HUES64 (cell line): Measurements from ENCODE around the gene FGF11.

Experiments used
- H3K27ac ChIP-seq: 2 replicates; pipeline ENCODE4 v1.7.0; 2013; ENCODE audit warnings: low read depth, low read length, inconsistent platforms
- H3K27me3 ChIP-seq: 2 replicates; pipeline ENCODE4 v1.6.1; 2013; ENCODE audit warnings: mild to moderate bottlenecking, low read length; ENCODE audit not compliant: insufficient read depth
- H3K36me3 ChIP-seq: 2 replicates; pipeline ENCODE4 v1.6.1; 2013; ENCODE audit warnings: mild to moderate bottlenecking, low read length; ENCODE audit not compliant: insufficient read depth
- H3K4me1 ChIP-seq: 2 replicates; pipeline ENCODE4 v1.6.1; 2013; ENCODE audit warnings: mild to moderate bottlenecking, low read length, moderate library complexity; ENCODE audit not compliant: insufficient read depth
- H3K4me3 ChIP-seq: 2 replicates; pipeline ENCODE4 v1.5.1; 2013; ENCODE audit warnings: mild to moderate bottlenecking, low read length, moderate library complexity
- H3K9ac ChIP-seq: 2 replicates; pipeline ENCODE4 v1.6.1; 2013; ENCODE audit warnings: mild to moderate bottlenecking, low read depth, low read length
- H3K9me3 ChIP-seq: 2 replicates; pipeline ENCODE4 v1.6.1; 2013; ENCODE audit warnings: low read depth, low read length; ENCODE audit not compliant: insufficient read depth
- WGBS: fragments of 150-250, 120-280 bp; methylation state at CpG from one replicate; pipeline ENCODE4 v1.1.7; 2013; ENCODE audit warnings: missing lambda C conversion rate; 5-methylcytosine and 5-hydroxymethylcytosine counted together

FGF11 gene

GRCh38 chr17:7410634-7411426 lies 28.5 kb upstream of the FGF11 start:
- Histone ChIP-seq H3K4me3 (no peak overlapping the region), H3K9ac (no peak overlapping the region), H3K27me3 (no peaks in the 10 kb centered on the region), H3K36me3 (peaks cover 37% of the 10 kb centered on the region), H3K9me3 (no peaks in the 10 kb centered on the region), H3K4me1 (peaks cover 10% of the 10 kb centered on the region), H3K27ac (no peak overlapping the region)
- 95% methylated on average over 25 of the region's 25 CpGs for WGBS

- Histone ChIP-seq H3K9ac (no peak overlapping the region), H3K36me3 (peaks cover 38% of the 10 kb centered on the region), H3K4me3 (no peak overlapping the region), H3K4me1 (peaks cover 10% of the 10 kb centered on the region), H3K27me3 (no peaks in the 10 kb centered on the region), H3K27ac (no peak overlapping the region), H3K9me3 (no peaks in the 10 kb centered on the region)
- 88% methylated on average over 8 of the region's 8 CpGs for WGBS
Measured at GRCh38 chr17:7411427-7411750, 27.9 kb upstream of the FGF11 start.

- Histone ChIP-seq H3K4me3 (no peak overlapping the region), H3K9ac (no peak overlapping the region), H3K27ac (no peak overlapping the region), H3K4me1 (peaks cover 6% of the 10 kb centered on the region; the same call in 1 of the 2 replicates), H3K36me3 (peaks cover 46% of the 10 kb centered on the region), H3K27me3 (no peaks in the 10 kb centered on the region), H3K9me3 (no peaks in the 10 kb centered on the region)
- 91% methylated on average over 6 of the region's 6 CpGs for WGBS
Measured at GRCh38 chr17:7413346-7413985, 25.8 kb upstream of the FGF11 start.

GRCh38 chr17:7414837-7415236 lies 24.5 kb upstream of the FGF11 start:
- no peaks in the 10 kb centered on the region for H3K9me3 ChIP-seq
- no peak overlapping the region for H3K4me3 ChIP-seq
- no peak overlapping the region for H3K27ac ChIP-seq
- H3K4me1 ChIP-seq: peaks cover 6% of the 10 kb centered on the region; the same call in 1 of the 2 replicates
- no peak overlapping the region for H3K9ac ChIP-seq
- WGBS: 88% methylated on average over 14 of the region's 14 CpGs
- peaks cover 33% of the 10 kb centered on the region for H3K36me3 ChIP-seq
- no peaks in the 10 kb centered on the region for H3K27me3 ChIP-seq

GRCh38 chr17:7415784-7416183 lies 23.5 kb upstream of the FGF11 start:
- Histone ChIP-seq H3K9me3 (no peaks in the 10 kb centered on the region), H3K27me3 (no peaks in the 10 kb centered on the region), H3K9ac (no peak overlapping the region), H3K36me3 (peaks cover 23% of the 10 kb centered on the region), H3K4me1 (peaks cover 6% of the 10 kb centered on the region; the same call in 1 of the 2 replicates), H3K4me3 (no peak overlapping the region), H3K27ac (no peak overlapping the region)
- WGBS: 94% methylated on average over 23 of the region's 23 CpGs

GRCh38 chr17:7416323-7416722 lies 23.0 kb upstream of the FGF11 start:
- H3K9me3 ChIP-seq: no peaks in the 10 kb centered on the region
- no peak overlapping the region for H3K9ac ChIP-seq
- no peak overlapping the region for H3K27ac ChIP-seq
- H3K4me1 ChIP-seq: peaks cover 6% of the 10 kb centered on the region; the same call in 1 of the 2 replicates
- peaks cover 22% of the 10 kb centered on the region for H3K36me3 ChIP-seq
- no peak overlapping the region for H3K4me3 ChIP-seq
- WGBS: 89% methylated on average over 5 of the region's 6 CpGs
- no peaks in the 10 kb centered on the region for H3K27me3 ChIP-seq

- WGBS: 93% methylated on average over 54 of the region's 54 CpGs
Measured at GRCh38 chr17:7417056-7417655, 22.2 kb upstream of the FGF11 start.

GRCh38 chr17:7418472-7419152 lies 20.7 kb upstream of the FGF11 start:
- H3K27me3 ChIP-seq: no peaks in the 10 kb centered on the region
- H3K4me3 ChIP-seq: no peak overlapping the region
- no peak overlapping the region for H3K9ac ChIP-seq
- no peaks in the 10 kb centered on the region; the same call in 1 of the 2 replicates for H3K4me1 ChIP-seq
- WGBS: 72% methylated on average over 18 of the region's 18 CpGs
- H3K36me3 ChIP-seq: peaks cover 22% of the 10 kb centered on the region
- H3K9me3 ChIP-seq: no peaks in the 10 kb centered on the region
- H3K27ac ChIP-seq: no peak overlapping the region; the same call in 1 of the 2 replicates

More at GRCh38 chr17:7417056-7417655, 22.2 kb upstream of the FGF11 start:
- H3K27me3 ChIP-seq: no peaks in the 10 kb centered on the region
- H3K4me3 ChIP-seq: no peak overlapping the region
- H3K36me3 ChIP-seq: peaks cover 22% of the 10 kb centered on the region
- peaks cover 5% of the 10 kb centered on the region; the same call in 1 of the 2 replicates for H3K4me1 ChIP-seq
- no peak overlapping the region for H3K27ac ChIP-seq
- H3K9me3 ChIP-seq: no peaks in the 10 kb centered on the region
- H3K9ac ChIP-seq: no peak overlapping the region

GRCh38 chr17:7419819-7420610 lies 19.3 kb upstream of the FGF11 start, which contains the start of gene SPEM1:
Gene SPEM1 (plus strand): TSS chr17:7420324. CDS start chr17:7420385, 61 bp downstream.
- 85% methylated on average over 17 of the region's 17 CpGs for WGBS
- Histone ChIP-seq H3K27me3 (no peaks in the 10 kb centered on the region), H3K4me3 (no peak within 1 kb of the TSS), H3K9me3 (no peaks in the 10 kb centered on the region), H3K4me1 (no peaks in the 10 kb centered on the region; the same call in 1 of the 2 replicates), H3K36me3 (peaks cover 17% of the 10 kb centered on the region), H3K9ac (no peak within 1 kb of the TSS), H3K27ac (no peak within 1 kb of the TSS)

GRCh38 chr17:7421186-7421585 lies 18.1 kb upstream of the FGF11 start:
- no peaks in the 10 kb centered on the region for H3K27me3 ChIP-seq
- H3K4me3 ChIP-seq: no peak overlapping the region
- 93% methylated on average over 16 of the region's 16 CpGs for WGBS
- H3K27ac ChIP-seq: no peak overlapping the region
- no peaks in the 10 kb centered on the region for H3K9me3 ChIP-seq
- no peaks in the 10 kb centered on the region; the same call in 1 of the 2 replicates for H3K4me1 ChIP-seq
- H3K36me3 ChIP-seq: peaks cover 8% of the 10 kb centered on the region
- no peak overlapping the region for H3K9ac ChIP-seq
